A673 (cell line): ENCODE measurements around the gene CDH24.

Source experiments
- EZH2 ChIP-seq: fragments of 200-600 bp; sonication (generic); IDR thresholded peaks from 2 replicates; pipeline ENCODE4 v1.6.1; 2017; ENCODE audit warnings: borderline replicate concordance, low read depth, mild to moderate bottlenecking, mixed read lengths, antibody characterized with exemption, low read length; ENCODE audit not compliant: poor library complexity, severe bottlenecking
- TF ChIP-seq, protein P1 (sequence below): fragments of 300-800, 200-600 bp; sonication (generic); conservative IDR thresholded peaks from 2 replicates; pipeline ENCODE4 v1.5.1; 2017; ENCODE audit warnings: low read depth, mild to moderate bottlenecking, antibody characterized with exemption, low read length, moderate library complexity, mixed read lengths

DNA sequence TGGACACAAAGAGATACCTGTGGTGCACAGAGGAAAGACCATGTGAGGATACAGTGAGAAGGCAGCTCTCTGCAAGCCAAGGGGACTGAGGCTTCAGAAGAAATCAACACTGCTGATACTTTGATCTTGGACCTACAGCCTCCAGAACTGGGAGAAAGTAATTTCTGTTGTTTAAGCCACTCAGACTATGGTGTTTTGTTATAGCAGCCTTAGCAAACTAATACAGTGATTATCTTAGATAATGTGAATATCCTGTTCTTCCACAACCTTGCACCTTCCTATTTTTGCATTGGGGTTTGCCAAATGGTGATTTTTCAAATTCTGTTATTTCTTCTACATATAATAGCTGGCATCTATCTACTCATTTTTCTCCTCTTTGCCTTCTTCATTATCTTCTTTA is 39.2 kb downstream of the CDH24 start:
- TF ChIP-seq, protein P1, sequence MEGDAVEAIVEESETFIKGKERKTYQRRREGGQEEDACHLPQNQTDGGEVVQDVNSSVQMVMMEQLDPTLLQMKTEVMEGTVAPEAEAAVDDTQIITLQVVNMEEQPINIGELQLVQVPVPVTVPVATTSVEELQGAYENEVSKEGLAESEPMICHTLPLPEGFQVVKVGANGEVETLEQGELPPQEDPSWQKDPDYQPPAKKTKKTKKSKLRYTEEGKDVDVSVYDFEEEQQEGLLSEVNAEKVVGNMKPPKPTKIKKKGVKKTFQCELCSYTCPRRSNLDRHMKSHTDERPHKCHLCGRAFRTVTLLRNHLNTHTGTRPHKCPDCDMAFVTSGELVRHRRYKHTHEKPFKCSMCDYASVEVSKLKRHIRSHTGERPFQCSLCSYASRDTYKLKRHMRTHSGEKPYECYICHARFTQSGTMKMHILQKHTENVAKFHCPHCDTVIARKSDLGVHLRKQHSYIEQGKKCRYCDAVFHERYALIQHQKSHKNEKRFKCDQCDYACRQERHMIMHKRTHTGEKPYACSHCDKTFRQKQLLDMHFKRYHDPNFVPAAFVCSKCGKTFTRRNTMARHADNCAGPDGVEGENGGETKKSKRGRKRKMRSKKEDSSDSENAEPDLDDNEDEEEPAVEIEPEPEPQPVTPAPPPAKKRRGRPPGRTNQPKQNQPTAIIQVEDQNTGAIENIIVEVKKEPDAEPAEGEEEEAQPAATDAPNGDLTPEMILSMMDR, result no peak
- no peak for TF ChIP-seq EZH2
